ENCODE data around the gene DHPS. TPM values are rescaled to one million over a fixed set of nuclear protein-coding genes. Genes with fewer than 3 reads are reported as not detected.

Gene DHPS
- total and polyA plus RNA-seq, 2 donors (not counting 1 experiment from before 2014, with no cell fraction given), result 187 to 204 TPM

DNA sequence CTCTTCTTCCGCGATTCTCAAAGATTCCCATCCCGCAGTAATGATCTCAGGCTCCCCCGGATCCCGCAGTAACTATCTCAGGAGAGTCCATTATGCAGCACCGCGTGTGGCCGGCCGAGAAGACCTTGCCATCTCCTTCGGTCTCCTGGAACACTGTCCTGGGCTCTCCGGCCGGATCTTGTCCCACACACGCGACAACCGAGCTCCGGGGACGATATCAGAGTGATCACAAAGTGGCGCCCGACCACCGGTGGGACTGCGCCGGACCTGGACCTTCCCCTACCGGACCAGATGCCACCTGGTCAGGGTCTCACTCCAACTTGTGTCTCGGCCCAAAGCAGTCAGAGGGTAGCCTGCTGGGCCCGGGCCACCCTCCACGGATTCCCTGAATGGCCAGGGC is 39.2 kb downstream of the DHPS start:
- DNase-seq (no peak), ATAC-seq (ENCODE audit: low read depth) (no peak)
- Mint-ChIP-seq H3K4me1 (peaks cover 11% of the 10 kb centered on the region), H3K9me3 (ENCODE audit: insufficient read depth) (no peaks in the 10 kb centered on the region), H3K4me3 (no peak overlapping the region), H3K27ac (no peak overlapping the region), H3K27me3 (no peaks in the 10 kb centered on the region)
- Histone ChIP-seq H3K27ac (ENCODE audit: low read length in 2 of 2) (no peak overlapping the region), H3K9me3 (ENCODE audit: control extremely low read depth in 1 of 3, control insufficient read depth in 2 of 3, insufficient read depth in 1 of 3, low read length in 2 of 3) (no peaks in the 10 kb centered on the region), H3K4me1 (ENCODE audit: control insufficient read depth in 2 of 2, insufficient read depth in 2 of 2, low read length in 2 of 2) (peaks cover 8 to 12% of the 10 kb centered on the region in 2 donors), H4K20me1 (ENCODE audit: control insufficient read depth, insufficient read depth, low read length, poor library complexity, severe bottlenecking) (peaks cover 11% of the 10 kb centered on the region), H2AFZ (ENCODE audit: insufficient read depth, low read depth, low read length, poor library complexity, severe bottlenecking) (no peak overlapping the region), H3K79me2 (ENCODE audit: control insufficient read depth, insufficient read depth, low read length) (peaks cover 14% of the 10 kb centered on the region), H3K36me3 (replicated peaks in 1 of 2; ENCODE audit: control extremely low read depth in 1 of 2, control insufficient read depth in 1 of 2, extremely low read depth in 1 of 2, insufficient read depth in 2 of 2, low read length in 1 of 2) (peaks cover 0 to 21% of the 10 kb centered on the region in 2 experiments), H3K27me3 (replicated peaks in 1 of 4; ENCODE audit: control extremely low read depth in 1 of 4, control insufficient read depth in 3 of 4, insufficient read depth in 4 of 4, low read length in 3 of 4) (no peaks in the 10 kb centered on the region), H3K9ac (ENCODE audit: low read length) (no peak overlapping the region), H3K4me3 (ENCODE audit: control extremely low read depth in 1 of 5, extremely low read depth in 1 of 5, insufficient read depth in 1 of 5, low read depth in 2 of 5, low read length in 4 of 5) (no peak overlapping the region), H3K4me2 (replicated peaks; ENCODE audit: low read depth, low read length, poor library complexity, severe bottlenecking) (no peak overlapping the region)
- ChIA-PET CTCF (no interaction called here), POLR2A (interaction anchor here (0.5 kb wide), 1 partner anchor 95 kb away, joined by 5 read pairs; no protein-coding TSS in a partner anchor)
- intact Hi-C loops (cut with micrococcal nuclease), result no loop called here
- 99% methylated on average over 26 of the region's 26 CpGs for WGBS (ENCODE audit: insufficient coverage)
- TF ChIP-seq EZH2 (IDR thresholded peaks at IDR 0.05; ENCODE audit: borderline replicate concordance, insufficient read depth, low read depth, low read length, poor library complexity, severe bottlenecking), result no peak
- TF ChIP-seq, protein P1, sequence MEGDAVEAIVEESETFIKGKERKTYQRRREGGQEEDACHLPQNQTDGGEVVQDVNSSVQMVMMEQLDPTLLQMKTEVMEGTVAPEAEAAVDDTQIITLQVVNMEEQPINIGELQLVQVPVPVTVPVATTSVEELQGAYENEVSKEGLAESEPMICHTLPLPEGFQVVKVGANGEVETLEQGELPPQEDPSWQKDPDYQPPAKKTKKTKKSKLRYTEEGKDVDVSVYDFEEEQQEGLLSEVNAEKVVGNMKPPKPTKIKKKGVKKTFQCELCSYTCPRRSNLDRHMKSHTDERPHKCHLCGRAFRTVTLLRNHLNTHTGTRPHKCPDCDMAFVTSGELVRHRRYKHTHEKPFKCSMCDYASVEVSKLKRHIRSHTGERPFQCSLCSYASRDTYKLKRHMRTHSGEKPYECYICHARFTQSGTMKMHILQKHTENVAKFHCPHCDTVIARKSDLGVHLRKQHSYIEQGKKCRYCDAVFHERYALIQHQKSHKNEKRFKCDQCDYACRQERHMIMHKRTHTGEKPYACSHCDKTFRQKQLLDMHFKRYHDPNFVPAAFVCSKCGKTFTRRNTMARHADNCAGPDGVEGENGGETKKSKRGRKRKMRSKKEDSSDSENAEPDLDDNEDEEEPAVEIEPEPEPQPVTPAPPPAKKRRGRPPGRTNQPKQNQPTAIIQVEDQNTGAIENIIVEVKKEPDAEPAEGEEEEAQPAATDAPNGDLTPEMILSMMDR (IDR thresholded peaks at IDR 0.05), result no peak

DNA sequence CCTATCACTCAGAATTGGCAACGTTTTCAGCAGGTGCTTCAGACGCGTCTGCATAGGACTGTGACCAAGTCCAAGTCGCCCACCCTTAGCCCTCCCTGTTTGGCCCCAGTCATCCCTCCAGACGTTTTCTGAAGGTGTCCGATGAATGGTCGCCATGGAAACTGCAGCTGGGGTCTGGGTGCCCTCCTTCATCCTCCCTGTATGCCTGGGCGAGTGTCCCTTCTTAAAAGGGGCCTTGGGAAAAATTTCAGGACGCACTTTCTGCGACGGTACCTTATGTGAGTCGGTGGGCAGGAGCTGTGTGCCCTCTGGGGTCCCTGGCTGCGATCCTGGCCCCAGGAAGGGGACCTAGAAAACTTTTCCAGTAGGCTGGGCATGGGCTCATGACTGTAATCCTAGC is 40.2 kb downstream of the DHPS start:
- H3K9me3 ChIP-seq (ENCODE audit: control extremely low read depth in 1 of 3, control insufficient read depth in 2 of 3, insufficient read depth in 1 of 3, low read length in 2 of 3), result no peaks in the 10 kb centered on the region
- no peaks in the 10 kb centered on the region for H3K9me3 Mint-ChIP-seq (ENCODE audit: insufficient read depth)
- H3K27ac ChIP-seq (ENCODE audit: low read length in 2 of 2), result no peak overlapping the region
- H3K4me2 ChIP-seq (replicated peaks; ENCODE audit: low read depth, low read length, poor library complexity, severe bottlenecking), result no peak overlapping the region
- H3K4me3 ChIP-seq (ENCODE audit: control extremely low read depth in 1 of 5, extremely low read depth in 1 of 5, insufficient read depth in 1 of 5, low read depth in 2 of 5, low read length in 4 of 5), result no peak overlapping the region
- H3K36me3 ChIP-seq (replicated peaks in 1 of 2; ENCODE audit: control extremely low read depth in 1 of 2, control insufficient read depth in 1 of 2, extremely low read depth in 1 of 2, insufficient read depth in 2 of 2, low read length in 1 of 2), result peaks cover 0 to 20% of the 10 kb centered on the region in 2 experiments
- H3K9ac ChIP-seq (ENCODE audit: low read length), result no peak overlapping the region
- ChIA-PET CTCF (no interaction called here), POLR2A (interaction anchor here (0.7 kb wide), 1 partner anchor 312 kb away, joined by 3 read pairs; no protein-coding TSS in a partner anchor)
- no peaks in the 10 kb centered on the region for H3K27me3 Mint-ChIP-seq
- peaks cover 15% of the 10 kb centered on the region for H3K4me1 Mint-ChIP-seq
- no peak for ATAC-seq (ENCODE audit: low read depth)
- no peak overlapping the region for H3K4me3 Mint-ChIP-seq
- DNase-seq, result no peak
- no peaks in the 10 kb centered on the region for H3K27me3 ChIP-seq (replicated peaks in 1 of 4; ENCODE audit: control extremely low read depth in 1 of 4, control insufficient read depth in 3 of 4, insufficient read depth in 4 of 4, low read length in 3 of 4)
- intact Hi-C loops (cut with micrococcal nuclease), result no loop called here
- peaks cover 5% of the 10 kb centered on the region for H4K20me1 ChIP-seq (ENCODE audit: control insufficient read depth, insufficient read depth, low read length, poor library complexity, severe bottlenecking)
- TF ChIP-seq, protein P1 (IDR thresholded peaks at IDR 0.05), result no peak
- no peak for TF ChIP-seq EZH2 (IDR thresholded peaks at IDR 0.05; ENCODE audit: borderline replicate concordance, insufficient read depth, low read depth, low read length, poor library complexity, severe bottlenecking)
- no peak overlapping the region for H3K27ac Mint-ChIP-seq
- 93% methylated on average over 13 of the region's 13 CpGs for WGBS (ENCODE audit: insufficient coverage)
- H2AFZ ChIP-seq (ENCODE audit: insufficient read depth, low read depth, low read length, poor library complexity, severe bottlenecking), result no peak overlapping the region
- peaks cover 14% of the 10 kb centered on the region for H3K79me2 ChIP-seq (ENCODE audit: control insufficient read depth, insufficient read depth, low read length)
- peaks cover 8 to 12% of the 10 kb centered on the region in 2 donors for H3K4me1 ChIP-seq (ENCODE audit: control insufficient read depth in 2 of 2, insufficient read depth in 2 of 2, low read length in 2 of 2)
